Hippocampal formation (tissue), 2 donors: ENCODE results near the gene C19orf25.

ENCODE experiments used
- DNase-seq, 2 donors: peaks; one replicate each; lab custom pipeline; 2025; lab: John Stamatoyannopoulos, UW

Gene C19orf25

GRCh38 chr19:1432507-1432887 lies 46.5 kb downstream of the C19orf25 start:
- DNase-seq: no peak

- no peak for DNase-seq
Measured at GRCh38 chr19:1431759-1432506, 47.1 kb downstream of the C19orf25 start.

GRCh38 chr19:1430246-1430645 lies 48.8 kb downstream of the C19orf25 start:
- no peak for DNase-seq

- DNase-seq: no peak
Measured at GRCh38 chr19:1429750-1430149, 49.3 kb downstream of the C19orf25 start.

GRCh38 chr19:1428738-1429391 lies 50.1 kb downstream of the C19orf25 start:
- DNase-seq: no peak

GRCh38 chr19:1427221-1427920 lies 51.6 kb downstream of the C19orf25 start:
- no peak for DNase-seq

- no peak for DNase-seq
Measured at GRCh38 chr19:1426736-1427135, 52.3 kb downstream of the C19orf25 start.

GRCh38 chr19:1425902-1426301 lies 53.1 kb downstream of the C19orf25 start:
- DNase-seq: no peak

- no peak for DNase-seq
Measured at GRCh38 chr19:1425102-1425837, 53.7 kb downstream of the C19orf25 start.

- DNase-seq: no peak
Measured at GRCh38 chr19:1424192-1424955, 54.6 kb downstream of the C19orf25 start.

- no peak for DNase-seq
Measured at GRCh38 chr19:1423436-1424191, 55.4 kb downstream of the C19orf25 start.
